ENCODE data around the gene KDR.

The KDR gene

DNA sequence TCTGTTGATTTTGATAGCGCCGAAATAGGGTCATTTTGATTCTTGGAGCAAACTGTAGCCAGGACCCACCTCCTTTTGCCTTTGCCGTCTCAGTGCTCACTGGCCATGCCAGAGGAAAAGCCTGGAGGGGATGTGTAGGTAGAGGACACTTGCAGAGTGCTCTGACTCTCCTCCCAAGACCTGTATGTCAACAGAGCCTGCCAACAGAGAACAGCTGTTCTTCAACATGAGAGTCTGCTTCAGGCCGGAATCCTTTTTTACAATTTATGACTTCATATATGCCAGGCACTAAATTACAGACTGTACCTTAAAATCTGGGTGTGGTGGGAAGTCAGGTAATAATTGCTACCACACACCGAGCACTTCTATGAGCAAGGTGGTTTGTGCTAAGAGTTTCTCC is 94.2 kb downstream of the KDR start:
- FAIRE-seq (no peak), DNase-seq (ENCODE audit: low spot score) (no peak)

DNA sequence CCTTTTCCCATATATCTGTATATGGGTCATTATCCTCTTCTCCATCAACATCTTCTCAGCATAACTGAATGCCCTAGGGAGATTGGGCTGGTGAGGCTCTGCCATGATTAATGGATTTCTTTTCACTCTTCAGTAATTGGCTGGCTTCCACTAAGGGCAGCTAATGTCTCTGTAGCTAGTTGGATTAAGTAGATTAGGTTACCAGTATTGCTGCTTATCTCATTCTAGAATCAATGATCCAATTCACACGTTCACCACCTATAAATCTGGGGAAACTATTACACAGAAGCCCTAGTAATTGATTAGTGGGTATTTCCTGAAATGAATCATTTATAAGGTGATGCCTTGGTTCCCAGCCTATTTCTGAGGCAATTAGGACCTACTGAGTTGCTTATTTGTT is 94.8 kb downstream of the KDR start:
- no peak for DNase-seq (ENCODE audit: low spot score)
- no peak for FAIRE-seq

DNA sequence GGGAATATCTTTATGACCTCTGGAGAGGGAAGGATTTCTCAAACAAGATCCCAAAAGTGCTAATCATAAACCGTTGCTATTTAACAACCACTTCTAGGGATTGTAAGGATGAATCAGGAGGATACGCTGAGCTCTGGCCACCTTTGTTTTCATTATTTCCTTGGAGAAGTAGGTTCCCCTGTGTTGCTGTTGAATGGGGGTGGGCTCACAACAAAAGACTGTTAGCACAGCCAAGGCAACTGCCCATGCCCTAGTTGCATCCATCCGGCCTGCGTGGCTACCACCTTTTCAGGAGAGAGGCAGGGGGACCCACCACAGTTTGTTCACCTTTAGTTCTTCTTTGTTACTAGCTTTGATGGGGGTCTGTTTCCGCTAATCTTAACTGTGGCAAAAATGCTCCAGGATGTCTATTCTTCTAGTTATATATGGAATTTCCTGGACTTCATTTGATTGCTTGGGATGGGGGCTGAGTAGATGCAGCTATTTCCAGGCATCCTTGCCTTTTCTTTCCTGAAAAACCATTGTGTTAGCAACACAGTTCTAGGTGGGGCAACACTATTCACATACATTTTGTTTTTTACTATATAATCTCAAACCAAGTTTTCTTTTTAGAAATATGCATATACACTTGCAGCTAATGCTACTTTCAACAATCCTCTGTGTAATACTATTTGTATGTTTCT is 95.4 kb downstream of the KDR start:
- DNase-seq (ENCODE audit: low spot score) (no peak), FAIRE-seq (no peak)

DNA sequence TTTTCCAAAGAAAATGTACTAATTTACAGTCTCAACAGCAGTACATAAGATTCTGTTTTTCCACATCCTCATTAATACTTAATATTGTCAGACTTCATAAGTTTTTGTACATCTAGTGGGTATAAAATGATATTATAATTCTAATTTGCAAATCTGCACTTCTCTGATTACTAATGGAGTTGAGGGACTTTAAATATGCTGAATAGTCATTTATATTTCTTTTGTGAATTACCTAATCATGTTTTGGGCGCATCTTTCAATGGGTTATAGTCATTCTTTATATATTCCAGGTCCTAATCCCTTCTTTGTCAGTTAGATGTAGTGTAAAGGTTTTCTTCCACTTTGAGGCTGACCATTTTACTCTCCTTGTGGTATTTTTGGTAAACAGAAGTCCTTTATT is 96.1 kb downstream of the KDR start:
- no peak for FAIRE-seq

More for the DNA sequence above, 96.1 kb downstream of the KDR start:
- no peak for DNase-seq (ENCODE audit: low spot score)

All from urothelium cell line (cell line).